GM18507 (cell line): Measurements from ENCODE around the gene RBAK.

Experiments used
- DNase-seq: peaks from one replicate; pipeline ENCODE4 v3.0.0; 2011; ENCODE audit warnings: low read depth; ENCODE audit not compliant: insufficient read length; ENCODE audit errors: extremely low spot score
- FAIRE-seq: peaks from 2 replicates; lab custom pipeline; 2011; peaks lifted over from hg19 to GRCh38; lab: Jason Lieb, UNC

Gene RBAK

DNA sequence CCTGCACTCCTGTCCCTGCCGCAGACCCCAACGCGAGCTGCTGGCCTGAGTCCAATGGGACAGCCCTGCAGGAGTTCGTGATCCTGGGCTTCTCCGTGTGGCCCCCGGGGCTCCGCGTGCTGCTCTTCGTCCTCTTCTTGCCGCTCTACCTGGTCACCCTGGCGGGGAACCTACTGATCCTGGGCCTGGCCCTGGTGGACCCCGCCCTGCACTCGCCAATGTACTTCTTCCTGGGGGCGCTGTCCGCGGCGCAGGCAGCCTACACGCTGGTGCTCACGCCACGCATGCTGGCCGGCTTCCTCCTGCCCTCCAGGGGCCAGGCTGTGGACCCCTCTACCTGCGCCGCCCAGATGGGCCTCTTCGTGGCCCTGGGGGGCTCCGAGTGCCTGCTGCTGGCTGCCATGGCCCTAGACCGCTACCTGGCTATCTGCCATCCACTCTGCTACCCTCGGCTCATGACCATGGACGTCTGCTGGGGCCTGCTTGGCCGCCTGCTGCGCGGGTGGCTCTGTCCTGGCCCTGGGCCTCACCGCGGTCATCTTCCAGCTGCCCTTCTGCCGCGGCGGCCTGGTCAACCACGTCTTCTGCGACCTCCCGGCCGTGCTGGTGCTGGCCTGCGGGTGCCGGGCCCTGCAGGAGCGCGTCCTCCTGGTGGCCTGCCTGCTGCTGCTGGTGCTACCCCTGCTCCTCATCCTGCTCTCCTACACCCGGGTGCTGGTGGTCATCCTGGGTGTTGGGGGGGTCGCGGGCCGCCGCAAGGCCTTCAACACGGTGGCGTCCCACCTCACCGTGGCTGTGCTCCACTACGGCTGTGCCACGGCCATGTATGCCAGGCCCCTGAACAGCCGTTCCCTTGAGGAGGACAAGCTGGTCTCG lies 71.7 kb downstream of the RBAK start:
- DNase-seq (no peak), FAIRE-seq (no peak)
